AG04450 (cell line): Measurements from ENCODE around the gene DPP6. TPM values are rescaled to one million over a fixed set of nuclear protein-coding genes. Genes with fewer than 3 reads are reported as not detected.

Source experiments
- CTCF ChIA-PET: fragments of 300-600, 350-600 bp; formaldehyde crosslinking; extraction: SDS; loops from one replicate; lab custom pipeline; 2022; ENCODE audit warnings: antibody characterized with exemption, inconsistent platforms; lab: Charles Lee
- POLR2A ChIA-PET: fragments of 350-600 bp; formaldehyde crosslinking; extraction: SDS; loops from one replicate; lab custom pipeline; 2021; ENCODE audit warnings: antibody characterized with exemption, inconsistent platforms; lab: Yijun Ruan, JAX
- DNase-seq: peaks from one replicate; pipeline ENCODE4 v3.0.0-alpha.2; 2011; ENCODE audit warnings: low read depth, low spot score
- H3K27ac ChIP-seq: one replicate; pipeline ENCODE4 v1.5.1; 2012; ENCODE audit warnings: low read depth, low read length, control low read depth
- H3K27me3 ChIP-seq: one replicate; pipeline ENCODE4 v1.6.0; 2012; ENCODE audit warnings: low read length; ENCODE audit not compliant: control insufficient read depth, insufficient read depth
- H3K4me3 ChIP-seq: 2 replicates; pipeline ENCODE4 v1.5.1; 2011; ENCODE audit warnings: mild to moderate bottlenecking, low read depth, low read length, control low read depth
- H3K9me3 ChIP-seq: 2 replicates; pipeline ENCODE4 v1.5.1; 2012; ENCODE audit warnings: low read length; ENCODE audit not compliant: control insufficient read depth, insufficient read depth
- polyA plus RNA-seq: library from polyadenylated mRNA; depleted of rRNA; stranded (reverse); fragments of >200 nt; gene quantifications from 2 replicates; pipeline ENCODE4 v1.2.3, GENCODE V29; 2011
- TF ChIP-seq, protein P1 (sequence below): IDR thresholded peaks from 2 replicates; pipeline ENCODE4 v1.5.1; 2011; ENCODE audit warnings: low read depth, low read length, control low read depth, inconsistent platforms

The DPP6 gene
- polyA plus RNA-seq, 1 experiment, result not detected

- no peak for DNase-seq
- H3K27ac ChIP-seq, result no peak overlapping the region
- no peaks in the 10 kb centered on the region for H3K27me3 ChIP-seq
- ChIA-PET CTCF (no interaction called here), POLR2A (no interaction called here)
- peaks cover 49% of the 10 kb centered on the region for H3K9me3 ChIP-seq
- TF ChIP-seq, protein P1, sequence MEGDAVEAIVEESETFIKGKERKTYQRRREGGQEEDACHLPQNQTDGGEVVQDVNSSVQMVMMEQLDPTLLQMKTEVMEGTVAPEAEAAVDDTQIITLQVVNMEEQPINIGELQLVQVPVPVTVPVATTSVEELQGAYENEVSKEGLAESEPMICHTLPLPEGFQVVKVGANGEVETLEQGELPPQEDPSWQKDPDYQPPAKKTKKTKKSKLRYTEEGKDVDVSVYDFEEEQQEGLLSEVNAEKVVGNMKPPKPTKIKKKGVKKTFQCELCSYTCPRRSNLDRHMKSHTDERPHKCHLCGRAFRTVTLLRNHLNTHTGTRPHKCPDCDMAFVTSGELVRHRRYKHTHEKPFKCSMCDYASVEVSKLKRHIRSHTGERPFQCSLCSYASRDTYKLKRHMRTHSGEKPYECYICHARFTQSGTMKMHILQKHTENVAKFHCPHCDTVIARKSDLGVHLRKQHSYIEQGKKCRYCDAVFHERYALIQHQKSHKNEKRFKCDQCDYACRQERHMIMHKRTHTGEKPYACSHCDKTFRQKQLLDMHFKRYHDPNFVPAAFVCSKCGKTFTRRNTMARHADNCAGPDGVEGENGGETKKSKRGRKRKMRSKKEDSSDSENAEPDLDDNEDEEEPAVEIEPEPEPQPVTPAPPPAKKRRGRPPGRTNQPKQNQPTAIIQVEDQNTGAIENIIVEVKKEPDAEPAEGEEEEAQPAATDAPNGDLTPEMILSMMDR, result no peak
- no peak overlapping the region for H3K4me3 ChIP-seq
Measured at GRCh38 chr7:154433632-154434598, 381.7 kb downstream of the DPP6 start.

DNA sequence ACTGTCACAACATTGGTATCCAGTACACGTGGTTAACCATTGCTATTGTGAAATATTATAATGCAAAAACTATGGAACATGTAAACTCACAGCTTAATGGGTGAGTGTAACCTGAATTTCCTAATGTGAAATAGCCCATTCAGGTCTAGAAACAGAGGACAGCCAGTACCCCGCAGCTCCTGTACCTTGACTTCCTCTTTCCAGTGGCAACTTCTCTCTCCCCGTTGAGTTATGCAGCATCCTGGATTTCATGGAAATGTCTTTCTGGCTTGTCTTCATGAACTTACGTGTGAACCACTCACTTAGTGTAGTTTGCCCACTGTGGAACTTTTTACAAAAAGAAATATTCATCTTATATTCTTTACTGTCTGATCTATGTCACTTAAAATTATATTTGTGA lies 384.4 kb downstream of the DPP6 start:
- CTCF ChIA-PET, result no interaction called here
- H3K4me3 ChIP-seq, result no peak overlapping the region
- DNase-seq, result no peak
- H3K27ac ChIP-seq, result no peak overlapping the region
- H3K9me3 ChIP-seq, result peaks cover 36% of the 10 kb centered on the region
- H3K27me3 ChIP-seq, result no peaks in the 10 kb centered on the region
- TF ChIP-seq, protein P1, result no peak
- POLR2A ChIA-PET, result no interaction called here

GRCh38 chr7:154437234-154437633 lies 385.0 kb downstream of the DPP6 start:
- TF ChIP-seq, protein P1, result no peak
- CTCF ChIA-PET, result no interaction called here
- POLR2A ChIA-PET, result no interaction called here
- no peak overlapping the region for H3K4me3 ChIP-seq
- H3K27ac ChIP-seq, result no peak overlapping the region
- no peak for DNase-seq
- H3K27me3 ChIP-seq, result no peaks in the 10 kb centered on the region
- H3K9me3 ChIP-seq, result peaks cover 33% of the 10 kb centered on the region

DNA sequence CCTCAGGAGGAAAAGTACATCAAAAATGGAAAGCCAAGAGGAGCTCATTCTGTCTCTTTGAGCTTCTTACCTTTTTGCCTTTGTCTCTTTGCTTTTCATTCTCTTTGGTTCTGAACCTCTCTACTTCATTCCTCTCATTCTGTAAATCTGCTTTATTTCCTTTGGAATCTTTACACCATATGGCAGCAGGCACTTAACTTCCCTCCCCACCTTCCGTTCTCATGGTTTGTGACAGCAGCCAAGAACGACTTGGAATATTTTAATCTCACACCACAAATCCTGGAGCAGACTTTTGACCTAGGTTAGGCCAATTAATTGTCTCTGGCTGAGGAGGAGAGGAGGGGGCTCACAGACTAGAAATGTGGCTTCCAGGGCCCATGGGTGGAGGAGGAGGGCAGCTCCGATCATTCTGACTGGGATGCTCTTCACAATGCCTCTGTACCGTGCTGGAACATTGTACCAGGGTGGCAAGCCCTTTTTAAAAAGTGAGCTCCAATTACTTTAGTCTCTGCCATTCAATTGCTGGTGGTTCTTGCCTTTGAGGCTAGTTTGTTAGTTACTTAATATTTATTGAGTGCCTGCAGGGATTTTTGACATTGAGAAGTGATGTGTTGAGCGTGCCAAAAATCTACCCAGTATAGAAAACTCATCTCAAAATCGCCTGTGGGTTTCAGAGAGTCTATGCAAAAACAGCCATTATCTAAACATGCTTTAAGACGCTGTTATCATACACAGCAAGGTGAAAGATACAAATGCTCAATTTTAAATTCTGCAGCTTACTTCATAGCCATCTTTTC lies 386.6 kb downstream of the DPP6 start:
- ChIA-PET CTCF (no interaction called here), POLR2A (no interaction called here)
- no peak for DNase-seq
- H3K9me3 ChIP-seq, result peaks cover 37% of the 10 kb centered on the region
- no peak overlapping the region for H3K4me3 ChIP-seq
- TF ChIP-seq, protein P1, result no peak
- H3K27me3 ChIP-seq, result no peaks in the 10 kb centered on the region
- H3K27ac ChIP-seq, result no peak overlapping the region
